22Rv1 (cell line): Measurements from ENCODE around the gene AGAP1.

Experiments used
- CTCF ChIP-seq: fragments of 450-650 bp; IDR thresholded peaks from 2 replicates; pipeline ENCODE4 v1.5.1; 2017; ENCODE audit warnings: mild to moderate bottlenecking
- ZFX ChIP-seq: fragments of 450-650 bp; IDR thresholded peaks from 2 replicates; pipeline ENCODE4 v1.6.1; 2017; ENCODE audit warnings: antibody characterized with exemption, borderline replicate concordance

GRCh38 chr2:235675678-235676535 is 182.1 kb downstream of the AGAP1 start:
- TF ChIP-seq CTCF (no peak), ZFX (no peak)
